Measurements from ENCODE around the gene XRCC4. TPM values are rescaled to one million over a fixed set of nuclear protein-coding genes. Genes with fewer than 3 reads are reported as not detected.

XRCC4 gene
- total RNA-seq, 1 experiment from 2014 or later: 10.8 TPM

GRCh38 chr5:83342465-83342864 lies 265.1 kb downstream of the XRCC4 start:
- H3T11ph ChIP-seq (ENCODE audit: low read length): no peak overlapping the region
- H3K79me2 ChIP-seq (ENCODE audit: insufficient read depth, low read length): no peaks in the 10 kb centered on the region
- H2AFZ ChIP-seq (ENCODE audit: low read length): no peak overlapping the region
- no peak overlapping the region for H3K4me2 ChIP-seq (ENCODE audit: insufficient read depth, insufficient read length, low read length)
- no peak overlapping the region for H4K91ac ChIP-seq (ENCODE audit: insufficient read length, low read depth, low read length)
- H3K14ac ChIP-seq (ENCODE audit: insufficient read depth, low read length): no peak overlapping the region
- H3K4ac ChIP-seq (ENCODE audit: low read depth, low read length): no peak overlapping the region
- Mint-ChIP-seq H3K27me3 (ENCODE audit: low read depth) (no peaks in the 10 kb centered on the region), H3K36me3 (ENCODE audit: insufficient read depth in 1 of 3, low read depth in 3 of 3) (peaks cover 5 to 10% (median 10%) of the 10 kb centered on the region in 3 experiments), H3K9me3 (peaks cover 5 to 15% of the 10 kb centered on the region in 2 experiments), H3K4me1 (peaks cover 16 to 18% of the 10 kb centered on the region in 2 experiments), H3K4me3 (no peak overlapping the region), H3K27ac (no peak overlapping the region)
- H2AK5ac ChIP-seq (ENCODE audit: insufficient read length, low read length): no peak overlapping the region
- H4K5ac ChIP-seq (ENCODE audit: insufficient read length, low read depth, low read length): no peak overlapping the region
- H3K9me3 ChIP-seq (ENCODE audit: control insufficient read depth, low read depth, low read length): peaks cover 4% of the 10 kb centered on the region
- no peak overlapping the region for H3K27ac ChIP-seq (ENCODE audit: insufficient read length, low read depth, low read length)
- H3K27me3 ChIP-seq (ENCODE audit: insufficient read depth, low read length): no peaks in the 10 kb centered on the region
- no peak for DNase-seq
- no peaks in the 10 kb centered on the region for H4K20me1 ChIP-seq (ENCODE audit: control insufficient read depth, insufficient read depth, insufficient read length)
- no peak overlapping the region for H3K18ac ChIP-seq (ENCODE audit: insufficient read length, low read depth, low read length)
- H3K56ac ChIP-seq (ENCODE audit: insufficient read length, low read depth, low read length): no peak overlapping the region
- TF ChIP-seq CTCF (conservative IDR thresholded peaks at IDR 0.05): no peak
- WGBS (ENCODE audit: extremely low coverage, insufficient read length, low lambda C conversion rate): no CpG with 5 or more reads among the region's 2 CpGs
- peaks cover 3% of the 10 kb centered on the region; the same call in 1 of the 2 replicates for H3K4me1 ChIP-seq (ENCODE audit: insufficient read depth, low read length)
- H3K23ac ChIP-seq (ENCODE audit: insufficient read length, low read depth, low read length): no peak overlapping the region
- no peak overlapping the region for H2BK15ac ChIP-seq (ENCODE audit: low read depth, low read length)
- H3K9ac ChIP-seq (ENCODE audit: extremely low read depth, insufficient read length, low read length): no peak overlapping the region
- H2BK120ac ChIP-seq (ENCODE audit: low read depth, low read length, poor library complexity, severe bottlenecking): no peak overlapping the region
- H2BK5ac ChIP-seq (ENCODE audit: insufficient read length, low read length): no peak overlapping the region
- H2BK20ac ChIP-seq (ENCODE audit: low read depth, low read length, poor library complexity, severe bottlenecking): no peak overlapping the region
- H3K23me2 ChIP-seq (ENCODE audit: insufficient read length, low read depth, low read length, poor library complexity, severe bottlenecking): no peaks in the 10 kb centered on the region
- no peaks in the 10 kb centered on the region for H3K79me1 ChIP-seq (ENCODE audit: insufficient read depth, low read depth, low read length, poor library complexity, severe bottlenecking)
- no peak overlapping the region for H4K8ac ChIP-seq (replicated peaks; ENCODE audit: insufficient read length, low read depth, low read length)
- H2BK12ac ChIP-seq (ENCODE audit: insufficient read length, low read depth, low read length): no peak overlapping the region
